GM12801 (cell line): ENCODE data around the gene TSFM.

Experiments used
- CTCF ChIP-seq: IDR thresholded peaks from one replicate; pipeline ENCODE4 v1.5.1; 2011; ENCODE audit warnings: control low read depth; ENCODE audit not compliant: insufficient read length; ENCODE audit errors: extremely low read depth

TSFM gene

GRCh38 chr12:57823131-57823907 lies 40.7 kb downstream of the TSFM start:
- no peak for TF ChIP-seq CTCF

GRCh38 chr12:57823908-57824640 lies 41.5 kb downstream of the TSFM start:
- TF ChIP-seq CTCF: no peak

DNA sequence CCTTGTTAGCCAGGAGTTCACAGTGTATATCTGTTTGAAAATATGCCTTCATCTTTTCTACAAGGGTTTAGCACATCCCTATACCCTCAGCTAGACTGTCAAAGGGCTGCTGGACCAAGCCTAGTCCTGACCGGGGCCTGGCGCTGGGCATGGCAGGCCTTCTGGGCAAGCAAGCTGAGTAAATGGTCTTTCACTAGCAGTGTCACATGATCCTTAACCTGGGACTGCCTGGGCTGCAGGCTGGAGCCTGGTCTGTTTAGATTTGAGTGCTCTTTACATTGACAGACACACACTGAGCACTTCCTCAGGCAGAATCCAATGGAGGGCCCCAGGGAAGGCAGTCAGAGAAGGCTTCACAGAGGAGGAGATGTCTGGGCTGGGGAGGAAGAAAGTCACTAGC lies 42.9 kb downstream of the TSFM start:
- TF ChIP-seq CTCF: no peak

GRCh38 chr12:57826400-57826799 lies 43.8 kb downstream of the TSFM start:
- TF ChIP-seq CTCF: no peak

DNA sequence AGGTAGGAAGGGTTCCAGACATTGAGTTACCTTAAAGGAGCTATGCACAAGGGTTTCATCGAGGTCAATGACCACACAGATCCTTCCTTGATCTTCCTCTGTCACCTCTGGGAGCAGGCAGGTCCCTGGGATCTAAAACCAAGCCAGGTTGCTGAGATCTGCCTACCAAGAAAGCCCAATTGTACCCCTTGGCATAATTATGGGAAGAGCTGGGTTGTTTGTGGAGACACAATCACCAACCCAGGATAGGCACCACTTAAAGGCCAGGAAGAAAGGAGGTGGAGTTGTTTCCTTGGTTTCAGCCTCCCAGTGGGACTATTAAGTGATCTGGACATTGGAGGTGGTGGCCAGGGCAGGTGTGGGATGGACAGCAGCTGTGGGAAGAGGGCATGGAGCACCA lies 44.4 kb downstream of the TSFM start:
- no peak for TF ChIP-seq CTCF

DNA sequence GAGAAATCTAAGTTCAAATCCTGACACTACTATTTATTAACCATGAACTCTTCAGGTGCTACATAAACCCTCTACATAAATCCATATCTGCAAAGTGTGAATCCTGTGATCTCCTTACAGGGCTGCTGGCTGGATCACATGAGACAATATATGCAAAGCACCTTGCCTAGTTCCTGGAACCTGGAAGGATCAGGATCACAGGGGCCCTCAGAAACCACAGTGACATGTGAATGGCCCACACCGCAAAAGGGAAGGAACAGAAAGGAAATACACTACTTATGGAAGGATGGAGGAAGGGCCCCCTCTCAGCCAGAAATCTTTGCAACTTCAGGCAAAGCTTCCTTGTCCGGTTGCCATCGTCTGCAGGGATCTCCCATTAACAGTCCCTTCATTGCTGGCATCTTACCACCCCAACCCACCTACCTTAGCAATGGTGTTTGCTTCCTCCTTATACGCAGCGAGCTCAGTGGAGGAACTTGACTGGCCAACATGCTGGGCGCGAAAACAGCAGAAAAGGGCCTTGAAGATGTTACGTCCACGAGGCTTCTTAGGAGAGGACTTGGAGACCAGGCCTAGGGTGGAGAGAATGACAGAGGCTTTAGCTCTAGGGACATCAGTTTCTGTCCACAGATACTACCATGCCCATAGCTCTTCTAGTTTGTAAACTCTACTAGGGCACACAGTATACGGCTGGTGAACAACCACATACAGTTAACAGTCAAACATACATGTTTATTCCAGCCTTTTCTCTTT lies 46.6 kb downstream of the TSFM start:
- no peak for TF ChIP-seq CTCF

GRCh38 chr12:57830393-57830792 lies 47.8 kb downstream of the TSFM start:
- no peak for TF ChIP-seq CTCF
